SU-DHL-6 (cell line): Measurements from ENCODE around the gene LARP4B.

Experiments
- H2AFZ ChIP-seq: fragments of 200-600 bp; sonication (generic); 2 replicates; pipeline ENCODE4 v1.6.1; 2014; ENCODE audit warnings: low read depth, mild to moderate bottlenecking, moderate library complexity, mixed read lengths, antibody characterized with exemption, low read length; ENCODE audit not compliant: severe bottlenecking
- H3F3A ChIP-seq: fragments of 200-600 bp; shearing (Covaris generic); 2 replicates; pipeline ENCODE4 v1.6.0; 2016; ENCODE audit warnings: antibody characterized with exemption, mild to moderate bottlenecking; ENCODE audit not compliant: insufficient read depth
- H3K27ac ChIP-seq: fragments of 200-600 bp; sonication (generic); 2 replicates; pipeline ENCODE4 v1.5.1; 2016; ENCODE audit warnings: low read depth, mild to moderate bottlenecking, low read length, moderate library complexity, mixed read lengths
- H3K27me3 ChIP-seq: fragments of 200-600 bp; sonication (generic), shearing (Covaris generic); 2 replicates; pipeline ENCODE4 v1.6.0; 2014; ENCODE audit warnings: mild to moderate bottlenecking, low read length
- H3K36me3 ChIP-seq: fragments of 200-600 bp; sonication (generic); 2 replicates; pipeline ENCODE4 v1.6.1; 2014; ENCODE audit warnings: mild to moderate bottlenecking, low read length, mixed read lengths
- H3K4me2 ChIP-seq: fragments of 300-600, 200-600 bp; shearing (Covaris generic), sonication (generic); 2 replicates; pipeline ENCODE4 v1.6.0; 2014; ENCODE audit warnings: low read length, low read depth, mild to moderate bottlenecking; ENCODE audit not compliant: poor library complexity, severe bottlenecking
- H3K4me3 ChIP-seq: fragments of 200-600 bp; sonication (generic); 2 replicates; pipeline ENCODE4 v1.5.1; 2014; ENCODE audit warnings: antibody characterized with exemption, low read length, mild to moderate bottlenecking, mixed read lengths; ENCODE audit not compliant: insufficient read depth, poor library complexity, severe bottlenecking
- H3K79me2 ChIP-seq: fragments of 200-600 bp; sonication (generic); 2 replicates; pipeline ENCODE4 v1.6.1; 2014; ENCODE audit warnings: mild to moderate bottlenecking, low read length, moderate library complexity; ENCODE audit not compliant: insufficient read depth
- H3K9ac ChIP-seq: fragments of 200-600 bp; sonication (generic); 2 replicates; pipeline ENCODE4 v1.7.0; 2014; ENCODE audit warnings: mild to moderate bottlenecking, low read length
- H3K9me2 ChIP-seq: fragments of 200-600 bp; sonication (generic); replicated peaks from 2 replicates; pipeline ENCODE4 v1.6.1; 2014; ENCODE audit warnings: low read length; ENCODE audit not compliant: insufficient read depth
- H3K9me3 ChIP-seq: fragments of 200-600 bp; sonication (generic); 2 replicates; pipeline ENCODE4 v1.6.1; 2014; ENCODE audit warnings: low read length, mixed read lengths; ENCODE audit not compliant: insufficient read depth
- H4K20me1 ChIP-seq: fragments of 200-600 bp; sonication (generic); 2 replicates; pipeline ENCODE4 v1.6.1; 2014; ENCODE audit warnings: low read depth, mild to moderate bottlenecking, antibody characterized with exemption, low read length, moderate library complexity, mixed read lengths
- EZH2phosphoT487 ChIP-seq: fragments of 200-600 bp; sonication (generic), shearing (Covaris generic); conservative IDR thresholded peaks from 2 replicates; pipeline ENCODE4 v1.6.1; 2018; ENCODE audit warnings: mild to moderate bottlenecking, antibody characterized with exemption, low read length, moderate library complexity, mixed read lengths
- TF ChIP-seq, protein P1 (sequence below): fragments of 200-600 bp; sonication (generic); IDR thresholded peaks from one replicate; pipeline ENCODE4 v1.5.1; 2017; ENCODE audit warnings: antibody characterized with exemption, mild to moderate bottlenecking, low read length, moderate library complexity; ENCODE audit not compliant: insufficient read depth, poor library complexity, severe bottlenecking

LARP4B gene

DNA sequence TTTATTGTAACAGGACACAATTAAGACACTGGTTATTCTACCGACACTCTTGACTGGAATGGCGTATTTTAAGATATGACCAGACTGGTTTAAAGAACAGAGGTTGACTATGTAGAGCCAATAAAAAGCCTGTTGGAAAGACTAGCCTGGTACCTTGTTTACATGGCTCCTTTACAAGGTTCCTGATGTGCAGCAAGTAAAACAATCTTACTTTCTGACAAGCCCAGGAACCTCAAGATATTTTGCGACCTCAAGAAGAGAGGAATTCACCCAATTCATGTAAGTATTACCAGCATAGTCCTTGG, 14.1 kb downstream of the LARP4B start:
- Histone ChIP-seq H4K20me1 (peaks cover 48% of the 10 kb centered on the region; the same call in 1 of the 2 replicates), H3K36me3 (no peaks in the 10 kb centered on the region), H3K27ac (no peak overlapping the region)

DNA sequence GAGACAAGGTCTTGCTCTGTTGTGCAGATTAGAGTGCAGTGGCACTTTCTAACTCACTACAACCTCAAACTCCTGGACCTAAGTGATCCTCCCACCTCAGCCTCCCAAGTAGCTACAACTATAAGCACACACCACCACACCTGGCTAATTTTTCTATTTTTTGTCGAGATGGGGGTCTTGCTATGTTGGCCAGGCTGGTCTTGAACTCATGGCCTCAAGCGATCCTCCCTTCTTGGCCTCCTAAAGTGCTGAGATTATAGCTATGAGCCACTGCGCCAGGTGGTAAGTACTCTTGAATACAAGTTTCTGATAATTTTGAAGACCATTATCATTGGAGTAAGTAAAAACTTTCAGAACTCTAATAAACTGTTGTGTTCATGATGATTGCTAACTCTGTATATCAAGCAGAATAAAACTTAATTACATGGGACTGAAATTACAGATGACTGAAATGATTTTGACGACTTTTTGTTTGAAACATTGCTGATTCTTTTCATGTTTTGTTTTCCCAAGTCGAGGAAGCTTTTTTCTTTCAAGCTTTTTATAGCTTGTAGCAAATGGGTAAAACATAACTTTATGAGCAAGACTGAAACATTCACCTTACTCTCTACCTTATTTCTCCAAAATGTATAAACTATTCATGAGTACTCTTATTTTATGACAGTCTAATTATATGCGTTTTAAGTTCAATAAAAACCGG, 14.6 kb downstream of the LARP4B start:
- Histone ChIP-seq H3K9ac (no peak overlapping the region), H3K9me3 (no peaks in the 10 kb centered on the region), H3K9me2 (no peaks in the 10 kb centered on the region), H3K27ac (no peak overlapping the region), H3K4me2 (no peak overlapping the region), H3K4me3 (no peak overlapping the region), H3F3A (no peaks in the 10 kb centered on the region), H4K20me1 (peaks cover 48% of the 10 kb centered on the region; the same call in 1 of the 2 replicates), H3K27me3 (no peaks in the 10 kb centered on the region), H3K36me3 (no peaks in the 10 kb centered on the region), H3K79me2 (peaks cover 99% of the 10 kb centered on the region), H2AFZ (no peak overlapping the region)
- TF ChIP-seq, protein P1, sequence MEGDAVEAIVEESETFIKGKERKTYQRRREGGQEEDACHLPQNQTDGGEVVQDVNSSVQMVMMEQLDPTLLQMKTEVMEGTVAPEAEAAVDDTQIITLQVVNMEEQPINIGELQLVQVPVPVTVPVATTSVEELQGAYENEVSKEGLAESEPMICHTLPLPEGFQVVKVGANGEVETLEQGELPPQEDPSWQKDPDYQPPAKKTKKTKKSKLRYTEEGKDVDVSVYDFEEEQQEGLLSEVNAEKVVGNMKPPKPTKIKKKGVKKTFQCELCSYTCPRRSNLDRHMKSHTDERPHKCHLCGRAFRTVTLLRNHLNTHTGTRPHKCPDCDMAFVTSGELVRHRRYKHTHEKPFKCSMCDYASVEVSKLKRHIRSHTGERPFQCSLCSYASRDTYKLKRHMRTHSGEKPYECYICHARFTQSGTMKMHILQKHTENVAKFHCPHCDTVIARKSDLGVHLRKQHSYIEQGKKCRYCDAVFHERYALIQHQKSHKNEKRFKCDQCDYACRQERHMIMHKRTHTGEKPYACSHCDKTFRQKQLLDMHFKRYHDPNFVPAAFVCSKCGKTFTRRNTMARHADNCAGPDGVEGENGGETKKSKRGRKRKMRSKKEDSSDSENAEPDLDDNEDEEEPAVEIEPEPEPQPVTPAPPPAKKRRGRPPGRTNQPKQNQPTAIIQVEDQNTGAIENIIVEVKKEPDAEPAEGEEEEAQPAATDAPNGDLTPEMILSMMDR, result no peak
- no peak for TF ChIP-seq EZH2phosphoT487

More for the DNA sequence above, 14.1 kb downstream of the LARP4B start:
- Histone ChIP-seq H3K4me2 (no peak overlapping the region), H3F3A (no peaks in the 10 kb centered on the region), H3K79me2 (peaks cover 99% of the 10 kb centered on the region), H2AFZ (no peak overlapping the region), H3K9me3 (no peaks in the 10 kb centered on the region), H3K9ac (no peak overlapping the region), H3K9me2 (no peaks in the 10 kb centered on the region), H3K4me3 (no peak overlapping the region), H3K27me3 (no peaks in the 10 kb centered on the region)
- no peak for TF ChIP-seq EZH2phosphoT487
- TF ChIP-seq, protein P1, result no peak

DNA sequence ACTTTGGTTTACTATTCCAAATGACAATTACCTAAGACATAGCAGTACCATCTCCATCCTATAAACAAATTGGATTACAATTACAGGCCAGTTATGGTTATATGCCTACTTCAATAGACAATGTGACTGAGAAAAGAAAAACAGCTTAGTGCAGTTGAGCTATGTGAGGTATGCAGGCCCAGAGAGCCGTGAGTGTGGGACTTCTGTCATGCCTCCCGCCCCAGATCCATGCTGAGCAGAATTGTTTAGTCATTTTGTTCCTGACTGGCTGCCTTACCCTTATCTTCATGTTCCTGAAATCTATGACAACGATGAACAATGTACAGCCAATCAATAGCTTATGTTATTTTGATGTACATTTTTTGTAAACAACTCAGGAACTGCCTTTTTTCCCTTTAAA, 21.7 kb downstream of the LARP4B start:
- H3F3A ChIP-seq, result no peaks in the 10 kb centered on the region
- H3K79me2 ChIP-seq, result peaks cover 98% of the 10 kb centered on the region

More for the DNA sequence above, 21.7 kb downstream of the LARP4B start:
- no peaks in the 10 kb centered on the region for H3K27me3 ChIP-seq
- no peaks in the 10 kb centered on the region for H3K9me2 ChIP-seq
- TF ChIP-seq EZH2phosphoT487, result no peak
- TF ChIP-seq, protein P1, result no peak
- no peak overlapping the region for H3K9ac ChIP-seq
- no peak overlapping the region for H2AFZ ChIP-seq
- no peak overlapping the region for H3K4me3 ChIP-seq
- no peak overlapping the region for H3K4me2 ChIP-seq
- H3K9me3 ChIP-seq, result no peaks in the 10 kb centered on the region
- peaks cover 19% of the 10 kb centered on the region; the same call in 1 of the 2 replicates for H4K20me1 ChIP-seq
- peaks cover 2% of the 10 kb centered on the region; the same call in 1 of the 2 replicates for H3K36me3 ChIP-seq
- H3K27ac ChIP-seq, result no peak overlapping the region
